GM12801 (cell line): ENCODE measurements around the gene TBC1D16.

Experiments used
- TF ChIP-seq, protein P1 (sequence below): IDR thresholded peaks from one replicate; pipeline ENCODE4 v1.5.1; 2011; ENCODE audit warnings: control low read depth; ENCODE audit not compliant: insufficient read length; ENCODE audit errors: extremely low read depth

The TBC1D16 gene

DNA sequence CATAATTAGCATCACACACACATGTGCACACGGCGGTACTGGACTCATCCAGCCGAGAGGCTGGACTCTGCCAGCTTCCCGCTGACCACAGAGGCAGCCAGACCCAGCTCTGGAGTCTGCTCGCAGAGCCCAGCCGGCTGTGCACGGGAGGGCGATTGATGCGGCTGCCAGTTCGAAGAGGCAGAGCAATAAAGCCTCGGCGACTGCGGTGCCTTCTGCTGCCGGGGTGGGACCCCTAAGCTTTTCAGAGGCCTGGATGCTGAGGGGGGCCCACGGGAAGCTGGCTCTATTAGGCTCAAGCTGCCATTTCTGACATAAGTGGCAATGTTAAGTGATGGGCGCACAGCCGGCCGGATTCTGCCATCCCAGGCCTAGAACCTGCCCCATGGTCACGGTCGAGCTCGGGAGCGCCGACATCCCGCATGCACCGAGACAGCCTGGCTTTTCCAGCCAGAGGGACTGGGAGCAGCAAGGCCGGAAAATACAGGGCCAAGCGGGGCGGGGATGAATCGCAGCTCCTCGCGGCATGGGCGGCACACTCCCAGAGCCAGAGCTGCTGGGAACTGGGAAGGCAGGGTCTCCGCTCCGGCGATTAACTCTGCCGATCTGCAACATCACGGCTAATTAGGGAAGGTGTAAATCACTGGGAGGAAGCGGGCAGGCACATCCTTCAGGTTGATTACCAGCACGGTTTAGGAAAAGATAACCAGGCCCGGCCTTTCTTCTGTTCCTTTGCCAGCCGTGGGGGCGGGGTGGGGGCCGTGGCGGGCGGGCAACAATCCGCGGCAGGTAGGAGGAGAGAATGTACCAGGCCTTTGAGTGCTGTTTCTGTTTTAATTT, 57.7 kb downstream of the TBC1D16 start:
- TF ChIP-seq, protein P1, sequence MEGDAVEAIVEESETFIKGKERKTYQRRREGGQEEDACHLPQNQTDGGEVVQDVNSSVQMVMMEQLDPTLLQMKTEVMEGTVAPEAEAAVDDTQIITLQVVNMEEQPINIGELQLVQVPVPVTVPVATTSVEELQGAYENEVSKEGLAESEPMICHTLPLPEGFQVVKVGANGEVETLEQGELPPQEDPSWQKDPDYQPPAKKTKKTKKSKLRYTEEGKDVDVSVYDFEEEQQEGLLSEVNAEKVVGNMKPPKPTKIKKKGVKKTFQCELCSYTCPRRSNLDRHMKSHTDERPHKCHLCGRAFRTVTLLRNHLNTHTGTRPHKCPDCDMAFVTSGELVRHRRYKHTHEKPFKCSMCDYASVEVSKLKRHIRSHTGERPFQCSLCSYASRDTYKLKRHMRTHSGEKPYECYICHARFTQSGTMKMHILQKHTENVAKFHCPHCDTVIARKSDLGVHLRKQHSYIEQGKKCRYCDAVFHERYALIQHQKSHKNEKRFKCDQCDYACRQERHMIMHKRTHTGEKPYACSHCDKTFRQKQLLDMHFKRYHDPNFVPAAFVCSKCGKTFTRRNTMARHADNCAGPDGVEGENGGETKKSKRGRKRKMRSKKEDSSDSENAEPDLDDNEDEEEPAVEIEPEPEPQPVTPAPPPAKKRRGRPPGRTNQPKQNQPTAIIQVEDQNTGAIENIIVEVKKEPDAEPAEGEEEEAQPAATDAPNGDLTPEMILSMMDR, result no peak

DNA sequence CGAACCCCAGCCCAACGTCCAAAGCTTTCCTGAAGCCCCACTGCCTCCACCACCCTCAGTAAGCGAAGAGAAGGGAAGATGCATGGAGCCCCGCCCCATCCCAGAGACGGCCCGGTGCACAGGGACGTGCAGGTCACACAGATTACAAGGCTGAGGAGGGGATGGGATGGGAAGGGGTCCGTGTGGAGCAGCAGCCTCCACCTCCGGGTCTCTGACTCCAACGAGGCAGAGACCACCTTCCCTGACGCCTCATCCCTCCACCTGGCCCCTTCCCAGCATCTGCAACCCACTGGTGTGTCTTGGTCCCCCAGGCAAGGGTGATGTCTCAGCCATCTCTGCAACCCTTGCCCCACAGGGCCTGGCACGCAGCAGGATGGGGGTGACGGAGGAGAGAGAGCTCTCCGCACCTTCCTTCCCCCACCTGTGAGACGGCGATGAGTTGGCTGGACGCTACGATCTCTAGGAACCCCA, 58.5 kb downstream of the TBC1D16 start:
- TF ChIP-seq, protein P1, result no peak

DNA sequence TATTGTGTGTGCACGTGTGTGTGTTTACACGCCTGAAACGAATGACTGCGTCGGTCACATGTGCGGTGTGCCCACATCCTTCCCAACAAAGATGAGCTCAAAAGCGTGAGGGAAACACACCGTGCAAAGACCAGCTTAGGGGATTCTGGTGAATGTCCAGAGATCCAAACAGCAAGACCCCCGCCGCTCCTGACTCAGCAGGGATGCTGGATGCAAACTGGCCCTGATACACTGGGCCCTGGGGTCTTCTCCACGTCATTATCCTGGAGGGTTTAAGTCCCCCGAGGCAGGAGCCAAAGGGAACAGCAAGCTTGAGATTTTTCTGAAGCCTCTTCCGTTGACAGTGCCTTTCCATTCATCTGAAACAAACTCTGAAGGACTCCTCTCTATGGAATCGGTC, 59.2 kb downstream of the TBC1D16 start:
- TF ChIP-seq, protein P1, result no peak

DNA sequence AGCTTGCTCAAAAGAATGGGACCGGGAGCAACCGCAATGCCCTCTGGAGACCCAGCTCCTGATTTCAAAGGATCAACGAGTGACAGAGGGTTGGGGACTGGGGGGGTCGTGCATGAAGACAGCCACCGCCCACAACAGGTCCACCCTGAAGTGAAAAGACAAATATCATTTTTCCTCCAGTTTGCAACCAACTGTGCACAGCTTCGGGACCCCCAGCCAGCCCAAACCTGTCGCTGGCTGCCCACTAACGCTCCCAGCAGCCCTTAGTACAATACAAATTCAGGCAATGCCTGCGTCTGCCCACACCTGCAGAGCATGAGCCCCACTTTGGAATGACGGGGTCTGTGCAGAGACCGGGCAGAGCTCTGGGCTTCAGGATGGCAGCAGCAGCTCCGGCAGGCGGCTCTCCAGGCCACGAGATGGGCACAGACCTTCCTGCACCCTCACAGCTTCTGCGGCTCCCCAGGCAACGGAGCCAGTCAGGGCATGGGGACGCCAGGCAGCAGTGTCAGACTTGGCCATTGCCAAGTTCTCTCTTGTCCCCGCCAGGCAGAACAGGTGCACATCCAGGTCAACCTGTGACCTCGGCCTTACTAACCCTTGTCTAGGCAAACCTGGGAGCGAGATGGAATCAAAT, 60.1 kb downstream of the TBC1D16 start:
- TF ChIP-seq, protein P1, result no peak

DNA sequence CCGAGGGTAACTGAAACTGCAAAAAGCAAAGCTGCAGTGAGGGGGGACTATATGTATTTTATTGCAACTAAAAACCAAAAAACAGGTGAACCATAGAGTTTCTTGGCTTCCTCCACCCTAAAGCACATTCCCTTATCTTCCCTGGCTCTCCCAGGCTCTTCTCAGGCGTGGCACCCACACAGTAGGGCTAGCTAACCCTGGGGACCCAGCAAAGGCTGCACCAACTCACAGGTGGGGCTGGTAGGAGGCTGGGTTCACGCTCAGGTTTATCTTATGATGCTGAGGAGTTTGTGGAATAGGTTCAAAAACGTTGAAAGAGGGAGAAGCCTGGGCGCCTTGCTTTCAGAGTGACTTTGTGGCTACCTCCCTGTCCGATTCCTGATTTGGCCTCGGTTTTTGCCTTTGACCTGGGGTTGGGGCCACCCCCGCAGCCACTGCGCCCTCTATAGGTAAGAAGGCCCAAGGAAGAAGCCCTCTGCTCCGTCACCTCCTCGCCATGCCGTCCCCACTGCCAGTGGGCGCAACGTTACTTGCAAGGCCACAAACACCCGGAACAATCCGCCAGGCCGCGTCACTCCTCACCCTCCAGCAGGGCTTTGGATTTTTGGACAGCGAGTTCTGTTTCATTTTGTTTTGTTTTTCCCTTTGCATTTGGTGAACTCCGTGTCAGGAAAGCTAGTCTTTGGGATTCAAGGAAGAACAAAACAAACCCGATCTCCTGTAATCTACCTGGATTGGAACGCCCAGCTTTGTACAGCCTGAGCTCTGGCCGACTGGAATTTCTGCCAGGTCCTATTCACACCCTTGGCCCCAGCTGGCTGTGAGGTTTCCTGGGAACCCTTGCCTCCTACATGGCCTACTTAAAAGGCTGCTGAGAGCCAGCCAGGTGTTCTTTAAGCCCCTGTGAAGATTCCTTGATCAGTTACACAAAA, 60.8 kb downstream of the TBC1D16 start:
- TF ChIP-seq, protein P1, result no peak

DNA sequence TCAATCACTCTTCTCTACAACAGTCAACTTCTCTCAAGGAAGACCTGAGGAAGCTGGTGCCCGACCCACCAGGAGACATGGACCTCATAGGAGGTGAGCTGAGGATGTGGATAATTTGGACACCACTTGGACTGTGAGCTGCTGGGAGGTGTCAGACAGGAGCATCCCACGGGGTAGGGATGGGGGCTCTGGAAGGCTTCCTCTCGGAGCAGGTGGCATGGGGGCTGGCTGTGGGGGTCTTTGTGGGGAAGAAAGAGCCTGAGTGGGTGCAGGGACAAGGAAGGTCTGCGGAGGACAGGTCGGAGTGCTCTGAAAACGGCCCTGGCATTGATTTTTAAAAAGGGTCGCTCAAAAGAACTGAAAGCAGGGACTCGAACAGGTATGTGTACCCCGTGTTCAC, 64.0 kb downstream of the TBC1D16 start:
- TF ChIP-seq, protein P1, result no peak
